Right atrium auricular region (tissue), 2 donors: Measurements from ENCODE around the gene MLLT1. TPM values are rescaled to one million over a fixed set of nuclear protein-coding genes. Genes with fewer than 3 reads are reported as not detected.

Source experiments
- DNase-seq: peaks from one replicate; pipeline ENCODE4 v3.0.0-alpha.2; 2019; ENCODE audit warnings: low spot score
- H3K27ac ChIP-seq, 2 donors: fragments of 200-600 bp; sonication (generic); 1 replicate in 1 of 2; 2 replicates in 1 of 2; pipeline ENCODE4 v1.5.1; 2016 to 2019
- H3K27me3 ChIP-seq, 2 donors: fragments of 200-600 bp; sonication (generic); one replicate each; pipeline versions ENCODE4 v1.5.1 to v1.6.0; 2017 to 2019
- H3K36me3 ChIP-seq: fragments of 200-600 bp; sonication (generic); one replicate; pipeline ENCODE4 v1.5.1; 2016
- H3K4me1 ChIP-seq, 2 donors: fragments of 200-600 bp; sonication (generic); one replicate each; pipeline versions ENCODE4 v1.5.1 to v1.6.0; 2017 to 2019
- H3K4me3 ChIP-seq, 2 donors: fragments of 200-600 bp; sonication (generic); 1 replicate in 1 of 2; 2 replicates in 1 of 2; pipeline ENCODE4 v1.5.1; 2017 to 2019; ENCODE audit warnings: mild to moderate bottlenecking in 1 of 2, moderate library complexity in 1 of 2
- H3K9me3 ChIP-seq, 2 donors: fragments of 200-600 bp; sonication (generic); one replicate each; pipeline ENCODE4 v1.5.1; 2019
- CTCF ChIP-seq, 2 donors: fragments of 200-600 bp; sonication (generic); IDR thresholded peaks; one replicate each; pipeline ENCODE4 v1.5.1; 2019; ENCODE audit warnings: antibody characterized with exemption in 2 of 2
- total RNA-seq, 2 donors: library from RNA; depleted of rRNA; stranded (reverse); fragments of >200 nt; gene quantifications; one replicate each; pipeline ENCODE4 v1.1.0, GENCODE V29; 2016

MLLT1 gene
- total RNA-seq, 2 donors from 2014 or later: 21.2 to 36.9 TPM

DNA sequence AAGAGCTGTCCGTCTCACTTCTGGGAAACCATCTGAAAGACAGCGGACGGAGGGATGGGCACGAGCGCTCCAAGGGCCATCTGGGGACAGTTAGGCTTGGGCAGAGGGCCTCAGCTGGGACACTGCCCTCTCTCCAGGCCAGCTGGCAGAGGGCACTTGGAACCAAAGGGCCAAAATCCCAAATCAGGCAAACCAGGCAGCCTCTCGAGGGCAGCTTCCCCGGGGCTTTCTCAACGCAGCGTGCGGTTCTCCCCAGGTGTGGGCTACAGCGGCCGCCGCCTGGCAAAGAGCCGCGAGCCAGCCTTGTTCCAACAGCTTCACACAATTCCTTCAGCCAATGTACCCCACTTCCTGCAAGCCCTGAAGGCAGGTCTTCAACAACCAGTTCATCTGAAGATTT, 5.0 kb downstream of the MLLT1 start:
- H3K27me3 ChIP-seq: no peaks in the 10 kb centered on the region
- no peak for TF ChIP-seq CTCF (IDR thresholded peaks at IDR 0.05)
- peak overlapping the region in 1 of 2 donors; percentile 24 for H3K4me3 ChIP-seq
- no peak for DNase-seq
- no peaks in the 10 kb centered on the region for H3K9me3 ChIP-seq
- peaks cover 0 to 95% of the 10 kb centered on the region in 2 donors for H3K4me1 ChIP-seq
- H3K36me3 ChIP-seq: peaks cover 7% of the 10 kb centered on the region
- H3K27ac ChIP-seq: peak overlapping the region; percentile 88 to 94

DNA sequence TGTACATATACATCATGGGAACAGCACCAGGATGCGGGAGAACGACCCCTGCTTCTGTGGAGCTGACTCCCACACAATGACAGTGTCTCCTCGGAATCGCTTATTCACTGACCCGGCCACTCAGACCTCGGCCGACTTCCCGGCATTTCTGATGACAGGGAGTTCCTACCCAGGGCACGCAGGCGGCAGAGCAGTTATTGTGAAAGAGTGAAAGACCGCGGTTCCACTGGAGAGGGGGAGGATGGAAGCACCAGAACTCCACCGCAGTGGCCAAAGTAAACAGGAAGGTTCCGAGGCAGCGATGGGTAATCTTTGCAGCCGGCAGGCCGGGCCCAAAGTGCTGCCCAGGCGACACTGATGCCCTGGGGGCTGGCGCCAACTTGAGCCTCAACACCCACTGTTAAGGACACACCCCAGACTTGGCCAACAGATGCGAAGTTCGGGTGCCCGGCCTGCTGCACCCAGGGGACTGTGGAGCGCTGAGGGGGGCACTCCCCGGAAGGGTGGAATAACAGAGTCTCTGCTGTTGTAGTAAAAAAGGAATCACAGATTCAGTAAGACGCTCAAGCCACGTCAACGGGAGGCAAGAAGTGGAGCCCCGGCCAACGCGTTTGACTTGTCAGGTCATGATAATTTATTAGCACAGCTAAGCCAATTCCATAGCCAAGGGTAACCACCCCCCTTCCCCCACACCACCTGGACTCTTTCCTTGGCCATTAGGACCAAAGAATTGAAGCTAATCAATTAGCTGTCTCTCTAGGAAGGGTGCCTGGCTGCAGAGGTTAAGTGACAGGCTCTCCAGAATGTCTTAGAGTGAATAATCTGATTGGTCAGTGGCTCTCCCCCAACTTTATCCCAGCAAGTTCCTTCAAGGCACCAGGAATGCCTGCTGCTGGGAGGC, 5.8 kb downstream of the MLLT1 start:
- Histone ChIP-seq H3K27ac (peak overlapping the region; percentile 88 to 94), H3K36me3 (peaks cover 15% of the 10 kb centered on the region), H3K4me1 (peaks cover 0 to 100% of the 10 kb centered on the region in 2 donors), H3K9me3 (no peaks in the 10 kb centered on the region), H3K27me3 (no peaks in the 10 kb centered on the region), H3K4me3 (peak overlapping the region; percentile 1 to 24)
- no peak for TF ChIP-seq CTCF (IDR thresholded peaks at IDR 0.05)
- peak; percentile 97 for DNase-seq

DNA sequence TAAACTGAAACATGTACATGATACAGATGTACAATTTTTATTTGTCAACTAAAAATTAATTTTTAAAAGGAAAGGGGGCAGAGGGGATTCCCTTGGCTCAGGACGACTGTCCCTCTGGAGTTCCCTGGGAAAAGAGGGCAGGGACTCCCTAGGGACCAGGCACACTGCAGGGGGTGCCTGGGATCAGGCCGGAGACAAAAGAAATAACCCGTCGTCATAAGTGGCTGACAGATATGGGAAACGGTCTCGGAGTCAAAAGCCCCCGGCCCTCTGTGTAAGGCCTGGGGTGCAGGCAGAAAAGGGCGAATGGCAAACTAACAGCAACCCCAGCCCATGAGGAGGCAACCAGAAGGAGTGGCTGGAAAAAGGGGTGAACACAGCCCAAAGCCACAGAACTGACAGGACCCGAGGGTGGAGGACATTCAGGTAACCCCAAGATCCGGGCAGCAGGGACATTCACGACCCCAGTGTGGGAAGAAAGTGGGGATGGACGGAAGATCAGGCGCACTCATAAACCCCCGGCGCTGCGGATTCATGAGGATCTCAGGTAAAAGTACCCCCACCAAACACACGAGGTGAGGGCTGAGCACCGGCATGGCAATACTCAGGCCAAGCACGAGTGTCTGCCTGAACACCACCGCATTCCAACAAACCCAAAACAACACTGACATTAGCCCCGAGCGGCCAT, 6.7 kb downstream of the MLLT1 start:
- no peak for DNase-seq
- Histone ChIP-seq H3K27me3 (no peaks in the 10 kb centered on the region), H3K9me3 (no peaks in the 10 kb centered on the region), H3K4me1 (peaks cover 0 to 99% of the 10 kb centered on the region in 2 donors), H3K4me3 (peak overlapping the region in 1 of 2 donors; percentile 24), H3K36me3 (peaks cover 24% of the 10 kb centered on the region), H3K27ac (peak overlapping the region; percentile 88 to 94)
- TF ChIP-seq CTCF (IDR thresholded peaks at IDR 0.05): no peak

DNA sequence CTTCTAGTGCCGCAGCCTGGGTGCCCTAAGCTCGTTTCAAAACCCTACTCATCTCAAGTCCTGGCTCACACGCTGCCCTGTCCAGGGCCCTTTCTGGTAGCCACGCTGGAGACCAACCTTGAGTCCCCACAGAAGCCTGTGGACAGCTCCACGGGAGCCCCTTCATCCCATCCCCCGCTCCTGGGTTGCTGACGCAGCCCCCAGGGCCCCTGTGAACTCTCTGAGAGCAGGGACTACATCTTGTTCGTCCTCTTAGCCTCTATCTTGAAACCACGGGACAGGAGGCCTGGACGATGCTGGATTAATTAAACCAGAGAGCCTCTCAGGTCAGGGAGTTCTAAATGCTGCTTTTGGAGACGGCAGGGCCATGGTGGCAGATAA, 7.4 kb downstream of the MLLT1 start:
- H3K4me3 ChIP-seq: peak overlapping the region in 1 of 2 donors; percentile 39
- H3K4me1 ChIP-seq: peaks cover 0 to 93% of the 10 kb centered on the region in 2 donors
- H3K27me3 ChIP-seq: no peaks in the 10 kb centered on the region
- H3K9me3 ChIP-seq: no peaks in the 10 kb centered on the region
- H3K27ac ChIP-seq: peak overlapping the region; percentile 88 to 94
- no peak for DNase-seq
- TF ChIP-seq CTCF (IDR thresholded peaks at IDR 0.05): no peak
- H3K36me3 ChIP-seq: peaks cover 30% of the 10 kb centered on the region

GRCh38 chr19:6271721-6272410, 7.9 kb downstream of the MLLT1 start:
- peaks cover 30% of the 10 kb centered on the region for H3K36me3 ChIP-seq
- TF ChIP-seq CTCF (IDR thresholded peaks at IDR 0.05): peak in 1 of 2 donors; percentile 45
- H3K9me3 ChIP-seq: no peaks in the 10 kb centered on the region
- H3K4me1 ChIP-seq: peaks cover 0 to 87% of the 10 kb centered on the region in 2 donors
- H3K27me3 ChIP-seq: no peaks in the 10 kb centered on the region
- H3K4me3 ChIP-seq: peak overlapping the region in 1 of 2 donors; percentile 39
- peak; percentile 90 for DNase-seq
- H3K27ac ChIP-seq: peak overlapping the region; percentile 88 to 94
